ENCODE measurements around the gene HSPA12A. TPM values are rescaled to one million over a fixed set of nuclear protein-coding genes. Genes with fewer than 3 reads are reported as not detected.

HSPA12A gene
- total and polyA plus RNA-seq, 2 of the 13 experiments (the other 11 are each of a cell fraction or from before 2014, with no cell fraction given): 6.4 to 13.6 TPM

Other genes with a start within 250 kb of the HSPA12A start
- not detected in 2 replicates for gene PNLIP, start 196.6 kb downstream of the HSPA12A start, total RNA-seq (2016; rRNA removed; fragmentation: Illumina TruSeq; extraction: Trizol)
- not detected in 2 replicates for gene PNLIP, start 196.6 kb downstream of the HSPA12A start, polyA plus RNA-seq (2011; rRNA removed)
- not detected in 2 replicates for gene PNLIPRP1, start 151.6 kb downstream of the HSPA12A start, total RNA-seq (2016; rRNA removed; fragmentation: Illumina TruSeq; extraction: Trizol)
- not detected in 2 replicates for gene PNLIPRP1, start 151.6 kb downstream of the HSPA12A start, polyA plus RNA-seq (2011; rRNA removed)
- gene PNLIPRP2, start 121.6 kb downstream of the HSPA12A start, total RNA-seq (2016; rRNA removed; fragmentation: Illumina TruSeq; extraction: Trizol): 0.95 and 0.97 TPM in 2 replicates
- 0.21 and 0.56 TPM in 2 replicates for gene PNLIPRP2, start 121.6 kb downstream of the HSPA12A start, polyA plus RNA-seq (2011; rRNA removed)
- gene ENO4, start 106.9 kb upstream of the HSPA12A start, total RNA-seq (2016; rRNA removed; fragmentation: Illumina TruSeq; extraction: Trizol): not detected in 2 replicates
- not detected in 2 replicates for gene ENO4, start 106.9 kb upstream of the HSPA12A start, polyA plus RNA-seq (2011; rRNA removed)